Mucosa of stomach (tissue), 1 donor: ENCODE measurements around the gene SNW1.

Experiments used
- H3K27me3 ChIP-seq: one replicate; pipeline ENCODE4 v1.7.0; 2013; ENCODE audit warnings: mild to moderate bottlenecking, low read length; ENCODE audit not compliant: control insufficient read depth, insufficient read depth
- H3K36me3 ChIP-seq: one replicate; pipeline ENCODE4 v1.7.0; 2013; ENCODE audit warnings: low read length; ENCODE audit not compliant: control insufficient read depth, insufficient read depth
- H3K4me1 ChIP-seq: one replicate; pipeline ENCODE4 v1.7.0; 2013; ENCODE audit warnings: mild to moderate bottlenecking, low read length; ENCODE audit not compliant: control insufficient read depth, insufficient read depth
- H3K4me3 ChIP-seq: one replicate; pipeline ENCODE4 v1.7.0; 2013; ENCODE audit warnings: low read length
- H3K9ac ChIP-seq: one replicate; pipeline ENCODE4 v1.7.0; 2013; ENCODE audit warnings: mild to moderate bottlenecking, low read length, moderate library complexity
- H3K9me3 ChIP-seq: one replicate; pipeline ENCODE4 v1.7.0; 2013; ENCODE audit warnings: mild to moderate bottlenecking, low read length, moderate library complexity; ENCODE audit not compliant: control insufficient read depth
- donor health status: Pancreatic carcinoma.

Gene SNW1

DNA sequence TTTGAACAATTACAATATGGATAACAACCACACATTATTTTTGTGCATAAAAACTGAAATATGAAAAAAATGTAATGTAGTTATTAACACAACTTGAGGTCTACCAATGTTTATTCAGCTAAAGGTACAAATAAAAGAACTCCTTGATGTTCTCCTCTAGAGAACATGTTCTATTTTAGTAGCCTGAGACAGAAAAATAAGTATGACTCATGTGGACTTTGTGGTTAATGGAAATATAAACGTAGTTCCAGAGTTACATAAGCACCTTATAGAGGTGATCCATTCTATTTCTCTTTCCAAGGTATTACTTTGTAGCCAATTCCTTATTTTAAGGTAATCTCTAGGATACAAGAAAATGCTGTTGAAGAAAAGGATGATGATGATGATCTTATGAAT lies 78.8 kb downstream of the SNW1 start:
- H3K4me3 ChIP-seq, result no peak overlapping the region
- no peaks in the 10 kb centered on the region for H3K36me3 ChIP-seq
- no peaks in the 10 kb centered on the region for H3K9me3 ChIP-seq
- no peaks in the 10 kb centered on the region for H3K27me3 ChIP-seq
- no peak overlapping the region for H3K9ac ChIP-seq
- H3K4me1 ChIP-seq, result peaks cover 22% of the 10 kb centered on the region

- no peak overlapping the region for H3K9ac ChIP-seq
- H3K4me3 ChIP-seq, result no peak overlapping the region
- H3K9me3 ChIP-seq, result no peaks in the 10 kb centered on the region
- no peaks in the 10 kb centered on the region for H3K36me3 ChIP-seq
- no peaks in the 10 kb centered on the region for H3K27me3 ChIP-seq
- peaks cover 22% of the 10 kb centered on the region for H3K4me1 ChIP-seq
Observed at GRCh38 chr14:77681196-77682157, 79.5 kb downstream of the SNW1 start.

GRCh38 chr14:77674931-77675330 lies 86.0 kb downstream of the SNW1 start:
- Histone ChIP-seq H3K27me3 (no peaks in the 10 kb centered on the region), H3K36me3 (peaks cover 5% of the 10 kb centered on the region), H3K9ac (no peak overlapping the region), H3K4me3 (no peak overlapping the region), H3K4me1 (peaks cover 11% of the 10 kb centered on the region), H3K9me3 (no peaks in the 10 kb centered on the region)

DNA sequence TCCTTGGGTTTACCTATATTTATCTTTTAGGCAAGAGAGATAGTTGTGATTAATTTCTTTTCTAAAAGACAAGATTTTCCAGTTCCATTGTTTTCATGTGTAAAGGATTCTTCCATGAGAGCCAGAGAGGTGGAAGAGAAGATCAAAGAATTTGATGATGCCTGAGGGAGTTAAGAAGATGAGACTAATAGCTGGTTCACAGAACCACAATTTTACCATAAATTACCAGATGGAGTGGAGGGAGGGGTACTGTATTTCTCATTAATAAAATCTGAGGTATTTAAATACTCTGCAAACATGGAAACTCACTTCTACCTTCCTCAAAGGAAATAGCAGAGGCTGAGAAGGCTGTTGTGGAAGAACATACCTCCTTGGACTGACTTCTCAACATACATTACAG lies 87.8 kb downstream of the SNW1 start:
- no peak overlapping the region for H3K4me3 ChIP-seq
- peaks cover 5% of the 10 kb centered on the region for H3K36me3 ChIP-seq
- no peak overlapping the region for H3K9ac ChIP-seq
- H3K9me3 ChIP-seq, result no peaks in the 10 kb centered on the region
- H3K4me1 ChIP-seq, result peaks cover 11% of the 10 kb centered on the region
- no peaks in the 10 kb centered on the region for H3K27me3 ChIP-seq
